ENCODE measurements around the gene FBXW4.
A peak's percentile ranks its signal among the peaks of the same experiment; 100 is the strongest.

FBXW4 gene

GRCh38 chr10:101695404-101695890, 477 bp upstream of the FBXW4 start:
- no peak for DNase-seq

GRCh38 chr10:101693978-101694673, 844 bp downstream of the FBXW4 start:
- DNase-seq = peak; percentile 47 to 55

- DNase-seq = peak; percentile 45 to 55
These were observed 1.4 kb downstream of the FBXW4 start for GRCh38 chr10:101693651-101693977.

GRCh38 chr10:101691081-101691480, 3.9 kb downstream of the FBXW4 start:
- DNase-seq = no peak

- DNase-seq = no peak
These were observed 4.5 kb downstream of the FBXW4 start for GRCh38 chr10:101690461-101690860.

GRCh38 chr10:101687071-101687658, 7.8 kb downstream of the FBXW4 start:
- no peak for DNase-seq

- DNase-seq = no peak
These were observed 8.6 kb downstream of the FBXW4 start for GRCh38 chr10:101686133-101686925.

GRCh38 chr10:101684782-101685181, 10.2 kb downstream of the FBXW4 start:
- DNase-seq = no peak

GRCh38 chr10:101683276-101683675, 11.7 kb downstream of the FBXW4 start:
- no peak for DNase-seq

GRCh38 chr10:101682172-101682825, 12.7 kb downstream of the FBXW4 start:
- no peak for DNase-seq

GRCh38 chr10:101676565-101676964, 18.4 kb downstream of the FBXW4 start:
- DNase-seq = no peak

GRCh38 chr10:101675115-101675514, 19.9 kb downstream of the FBXW4 start:
- DNase-seq = no peak

GRCh38 chr10:101672536-101672935, 22.4 kb downstream of the FBXW4 start:
- no peak for DNase-seq

- no peak for DNase-seq
These were observed 23.5 kb downstream of the FBXW4 start for GRCh38 chr10:101671453-101671852.

GRCh38 chr10:101670635-101671034, 24.3 kb downstream of the FBXW4 start:
- DNase-seq = no peak

- DNase-seq = no peak
These were observed 25.8 kb downstream of the FBXW4 start for GRCh38 chr10:101669181-101669580.

- no peak for DNase-seq
These were observed 26.4 kb downstream of the FBXW4 start for GRCh38 chr10:101668566-101668965.

GRCh38 chr10:101666083-101666482, 28.9 kb downstream of the FBXW4 start:
- DNase-seq = no peak

GRCh38 chr10:101663097-101663496, 31.9 kb downstream of the FBXW4 start:
- no peak for DNase-seq

GRCh38 chr10:101660256-101660655, 34.7 kb downstream of the FBXW4 start:
- DNase-seq = no peak

GRCh38 chr10:101658975-101659374, 36.0 kb downstream of the FBXW4 start:
- DNase-seq = no peak

- no peak for DNase-seq
These were observed 38.1 kb downstream of the FBXW4 start for GRCh38 chr10:101656890-101657289.

GRCh38 chr10:101655570-101655969, 39.4 kb downstream of the FBXW4 start:
- DNase-seq = no peak
